SK-N-SH (cell line): ENCODE results near the gene ATF3.

Experiments
- CHD2 ChIP-seq: fragments of 150-350 bp; IDR thresholded peaks from 2 replicates; pipeline ENCODE4 v1.6.1; 2018; ENCODE audit warnings: low read length; ENCODE audit not compliant: partially characterized antibody
- CTCF ChIP-seq: fragments of 200-600 bp; sonication (generic); IDR thresholded peaks from 2 replicates; pipeline ENCODE4 v1.6.1; 2017; ENCODE audit warnings: antibody characterized with exemption, mild to moderate bottlenecking, moderate library complexity
- EP300 ChIP-seq, 2 experiments: IDR thresholded peaks; 2 replicates each; pipeline versions ENCODE4 v1.4.0 to v1.6.1; 2012; ENCODE audit warnings: borderline replicate concordance in 1 of 2, low read depth in 1 of 2, low read length in 1 of 2
- MAX ChIP-seq: IDR thresholded peaks from 2 replicates; pipeline ENCODE4 v1.4.0; 2012; ENCODE audit warnings: low read depth
- POLR2AphosphoS5 ChIP-seq: IDR thresholded peaks from 2 replicates; pipeline ENCODE4 v1.6.1; 2012; ENCODE audit warnings: low read depth, low read length
- RAD21 ChIP-seq: IDR thresholded peaks from 2 replicates; pipeline ENCODE4 v1.6.1; 2012; ENCODE audit warnings: mild to moderate bottlenecking, low read length
- USF2 ChIP-seq: fragments of 150-350 bp; IDR thresholded peaks from 2 replicates; pipeline ENCODE4 v1.6.1; 2017; ENCODE audit warnings: antibody characterized with exemption, low read length, low read depth, borderline replicate concordance
- YY1 ChIP-seq: IDR thresholded peaks from 2 replicates; pipeline ENCODE4 v1.4.0; 2012; ENCODE audit warnings: low read depth, mild to moderate bottlenecking

GRCh38 chr1:212600071-212600915, 8.3 kb upstream of the ATF3 start:
- TF ChIP-seq CTCF (no peak), USF2 (no peak), RAD21 (no peak), MAX (no peak), YY1 (no peak), CHD2 (no peak), EP300 (IDR thresholded peaks at IDR 0.05; ENCODE audit: borderline replicate concordance in 1 of 2, low read depth in 1 of 2, low read length in 1 of 2) (0 out of 4 replicates have a peak, but pooled peaks of 1 of the 2 experiments have one; percentile 17), POLR2AphosphoS5 (no peak)
